SIG-M5 treated with dmso at 0.1 percent for 504 hours (cell line): ENCODE measurements around the gene KDF1.
"Not testable (repeated sequence)": the region's sequence is repeated elsewhere in the genome, so short reads cannot be mapped to it uniquely, and the experiment has no call there.

ENCODE experiments used
- DNase-seq: peaks from one replicate; lab custom pipeline; 2025; ENCODE audit not compliant: unreplicated experiment; lab: John Stamatoyannopoulos, UW

Gene KDF1

DNA sequence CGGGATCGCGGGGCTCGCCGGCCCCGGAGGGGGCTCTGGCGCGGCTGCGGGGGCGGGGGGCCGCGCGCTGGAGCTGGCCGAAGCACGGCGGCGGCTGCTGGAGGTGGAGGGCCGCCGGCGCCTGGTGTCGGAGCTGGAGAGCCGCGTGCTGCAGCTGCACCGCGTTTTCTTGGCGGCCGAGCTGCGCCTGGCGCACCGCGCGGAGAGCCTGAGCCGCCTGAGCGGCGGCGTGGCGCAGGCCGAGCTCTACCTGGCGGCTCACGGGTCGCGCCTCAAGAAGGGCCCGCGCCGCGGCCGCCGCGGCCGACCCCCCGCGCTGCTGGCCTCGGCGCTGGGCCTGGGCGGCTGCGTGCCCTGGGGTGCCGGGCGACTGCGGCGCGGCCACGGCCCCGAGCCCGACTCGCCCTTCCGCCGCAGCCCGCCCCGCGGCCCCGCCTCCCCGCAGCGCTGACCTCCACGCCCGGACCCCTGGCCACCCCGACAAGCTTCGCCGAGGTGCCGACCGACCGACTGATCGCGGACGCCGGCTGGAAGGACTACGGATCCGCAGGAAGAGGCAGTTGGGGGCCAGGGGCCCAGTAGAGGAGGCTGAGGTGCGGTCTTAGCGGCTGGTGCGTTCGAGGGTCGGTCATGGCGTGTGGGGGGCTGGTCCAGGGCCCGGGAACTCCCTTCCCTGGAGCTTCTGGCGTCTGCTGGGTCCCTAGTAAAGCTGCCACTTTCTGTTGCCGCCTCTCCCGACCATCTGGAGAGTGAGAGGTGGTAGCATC, 33.9 kb upstream of the KDF1 start:
- no peak for DNase-seq

DNA sequence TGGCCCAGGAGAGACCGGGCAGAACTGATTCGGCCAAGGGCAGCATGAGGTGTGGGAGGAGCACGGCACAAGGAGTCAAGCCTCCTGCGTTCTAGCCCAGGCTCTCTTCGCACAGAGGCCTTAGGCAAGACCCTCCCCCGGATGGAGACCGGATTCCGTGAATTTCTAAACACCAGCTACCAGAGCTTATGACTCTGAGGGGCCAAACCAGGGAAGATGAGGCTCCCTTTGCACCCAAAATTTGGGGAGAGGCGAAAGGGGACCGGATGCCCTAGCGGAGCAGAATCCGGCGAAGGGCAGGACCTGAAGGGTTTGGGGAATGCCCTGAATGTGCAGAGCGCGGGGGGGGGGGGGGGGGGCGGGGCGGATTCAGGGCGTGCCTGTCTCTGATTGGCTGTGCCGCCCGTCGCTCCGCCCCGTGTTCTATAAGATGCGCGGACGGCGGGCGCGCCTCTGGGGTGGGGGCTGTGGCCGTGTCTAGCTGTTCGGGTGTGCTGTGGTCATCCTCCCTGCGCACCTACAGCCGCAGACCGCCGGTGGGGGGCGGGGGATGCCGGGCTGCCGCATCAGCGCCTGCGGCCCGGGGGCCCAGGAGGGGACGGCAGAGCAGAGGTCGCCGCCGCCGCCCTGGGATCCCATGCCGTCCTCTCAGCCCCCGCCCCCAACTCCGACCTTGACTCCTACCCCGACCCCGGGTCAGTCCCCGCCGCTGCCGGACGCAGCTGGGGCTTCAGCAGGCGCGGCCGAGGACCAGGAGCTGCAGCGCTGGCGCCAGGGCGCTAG, 33.2 kb upstream of the KDF1 start, which contains the start of gene TRNP1:
Gene TRNP1 (plus strand): TSS at position 456 of the 783 bp plus-strand sequence. CDS start 95 bp downstream, at position 551.
- DNase-seq: peak; percentile 63

DNA sequence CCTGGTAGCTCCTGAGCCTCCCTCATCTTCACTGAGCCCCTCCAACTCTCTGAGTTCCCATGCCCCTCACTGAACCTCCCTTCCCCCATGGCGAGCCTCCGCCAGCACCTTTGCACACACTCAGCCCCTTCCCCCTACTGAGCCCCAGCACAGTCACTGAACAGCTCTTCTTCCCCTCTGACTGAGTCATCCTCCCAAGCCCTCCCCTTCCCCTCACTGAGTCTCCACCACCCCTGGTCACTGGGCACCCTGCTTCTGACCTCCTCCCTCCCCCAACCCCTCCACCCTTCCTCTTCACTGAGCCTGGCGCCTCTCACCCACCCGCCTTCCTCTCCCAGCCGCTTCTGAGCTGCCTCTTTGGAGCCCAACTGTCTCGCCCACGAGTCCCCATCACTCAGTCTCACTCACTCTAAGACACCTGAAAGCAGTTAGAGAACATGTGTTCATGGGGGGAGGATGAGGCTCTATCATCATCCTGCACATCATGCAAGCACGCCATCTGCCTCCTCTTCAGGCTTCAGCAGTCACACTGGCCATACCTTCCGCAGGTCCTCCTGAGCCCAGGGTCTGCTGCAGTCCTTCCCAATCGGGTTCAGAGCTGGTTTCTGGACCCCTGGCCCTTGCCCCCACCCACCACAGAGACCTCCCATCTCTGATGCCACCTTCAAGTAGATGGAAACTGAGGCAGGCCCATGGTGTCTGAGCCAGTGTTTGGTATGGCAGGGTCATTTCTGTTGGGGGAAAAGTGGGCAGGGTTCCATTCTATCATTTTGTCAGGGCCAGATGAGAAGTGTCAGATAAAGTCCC, 31.2 kb upstream of the KDF1 start:
- no peak for DNase-seq

- DNase-seq: not testable (repeated sequence)
Observed at GRCh38 chr1:26989403-26990109, 29.3 kb upstream of the KDF1 start.

GRCh38 chr1:26986658-26987057, 26.4 kb upstream of the KDF1 start:
- no peak for DNase-seq

GRCh38 chr1:26984291-26984690, 24.0 kb upstream of the KDF1 start:
- DNase-seq: no peak

GRCh38 chr1:26983863-26984262, 23.6 kb upstream of the KDF1 start:
- no peak for DNase-seq

GRCh38 chr1:26981146-26981846, 21.0 kb upstream of the KDF1 start:
- no peak for DNase-seq

DNA sequence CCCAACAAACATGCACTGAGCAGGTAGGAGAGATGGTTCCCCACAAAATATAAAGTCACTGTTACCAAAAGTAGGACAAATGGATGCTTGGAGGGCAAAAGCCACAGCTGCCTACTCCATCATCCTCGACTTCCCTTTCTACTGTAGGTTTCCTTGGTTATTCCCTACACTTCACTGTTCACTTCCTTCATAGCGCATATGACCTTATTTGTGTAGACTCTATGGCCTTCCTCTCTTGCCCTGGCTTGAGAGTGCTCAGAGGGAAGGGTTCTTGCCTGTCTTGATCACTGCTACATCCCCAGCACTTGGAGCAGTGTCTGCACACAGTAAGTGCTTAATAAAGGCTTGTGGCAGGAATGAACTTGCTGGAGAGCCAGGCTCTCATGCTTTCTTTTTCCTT, 18.6 kb upstream of the KDF1 start:
- DNase-seq: no peak

GRCh38 chr1:26976621-26977510, 16.6 kb upstream of the KDF1 start:
- no peak for DNase-seq

DNA sequence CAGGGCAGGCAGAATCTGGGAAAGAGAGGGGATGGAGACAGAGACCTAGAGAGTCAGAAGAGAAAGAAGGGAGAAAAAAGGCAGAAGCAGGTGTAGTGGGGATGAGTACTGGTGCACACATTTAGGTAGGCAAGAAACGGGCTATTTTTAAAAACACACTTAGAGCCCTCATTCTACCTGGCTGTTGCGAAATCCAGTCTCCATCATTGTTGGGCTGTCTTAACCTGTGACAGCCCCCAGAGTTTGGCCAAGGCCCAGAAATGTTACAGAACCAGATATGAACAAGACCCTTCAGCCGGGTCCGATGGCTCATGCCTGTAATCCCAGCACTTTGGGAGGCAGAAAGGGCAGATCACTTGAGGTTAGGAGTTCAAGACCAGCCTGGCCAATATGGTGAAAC, 12.6 kb upstream of the KDF1 start:
- DNase-seq: no peak

DNA sequence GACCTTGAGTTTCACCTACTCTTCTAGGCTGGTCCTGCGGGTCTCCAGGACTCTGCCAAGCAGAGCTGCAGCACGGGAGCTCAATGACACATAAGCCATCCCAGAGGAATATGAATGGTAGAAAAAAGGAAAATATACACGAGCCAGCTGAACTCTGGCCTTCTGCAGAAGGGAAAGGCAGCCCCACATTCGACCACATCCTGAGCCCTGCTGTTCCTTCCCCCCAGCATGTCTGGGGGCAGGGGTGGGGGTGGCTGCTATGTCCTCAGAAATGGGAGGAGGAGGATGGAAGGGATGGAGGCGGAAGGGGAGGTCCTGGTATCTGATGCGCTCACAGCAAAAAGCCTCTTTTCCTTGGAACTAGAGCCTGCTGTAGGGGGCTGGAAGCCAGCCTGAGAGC, 12.1 kb upstream of the KDF1 start:
- no peak for DNase-seq

GRCh38 chr1:26971590-26971989, 11.3 kb upstream of the KDF1 start:
- DNase-seq: no peak

GRCh38 chr1:26970810-26971209, 10.5 kb upstream of the KDF1 start:
- no peak for DNase-seq

DNA sequence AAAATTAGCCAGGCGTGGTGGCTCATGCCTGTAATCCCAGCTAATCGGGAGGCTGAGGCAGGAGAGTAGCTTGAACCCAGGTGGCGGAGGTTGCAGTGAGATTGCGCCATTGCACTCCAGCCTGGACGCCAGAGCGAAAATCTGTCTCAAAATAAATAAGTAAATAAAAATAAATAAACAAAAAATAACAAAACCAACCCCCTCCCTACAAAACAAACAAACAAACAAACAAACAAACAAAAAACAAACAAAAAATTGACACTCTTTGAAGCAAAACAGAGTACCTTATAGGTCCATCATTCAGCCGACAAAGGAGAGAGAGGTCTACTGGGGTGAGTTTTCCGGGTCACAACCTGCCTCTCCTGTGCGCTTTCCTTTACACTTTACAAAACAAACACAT, 5.4 kb upstream of the KDF1 start:
- DNase-seq: no peak

DNA sequence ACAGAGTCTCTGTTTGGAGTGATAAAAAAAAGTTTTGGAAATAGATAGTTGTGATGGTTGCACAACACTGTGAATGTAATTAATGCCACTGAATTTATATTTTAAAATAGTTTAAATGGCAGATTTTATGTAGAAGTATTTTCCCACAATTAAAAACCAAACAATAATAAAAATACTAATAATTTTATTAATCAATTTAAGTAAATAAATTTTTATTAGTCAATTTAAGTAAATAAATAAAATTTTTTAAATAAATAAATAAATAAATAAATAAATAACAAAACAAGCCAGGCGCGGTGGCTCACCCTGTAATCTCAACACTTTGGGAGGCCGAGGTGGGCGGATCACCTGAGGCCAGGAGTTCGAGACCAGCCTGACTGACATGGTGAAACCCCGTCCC, 4.9 kb upstream of the KDF1 start:
- no peak for DNase-seq

GRCh38 chr1:26961826-26962225, 1.6 kb upstream of the KDF1 start:
- peak; percentile 66 for DNase-seq

DNA sequence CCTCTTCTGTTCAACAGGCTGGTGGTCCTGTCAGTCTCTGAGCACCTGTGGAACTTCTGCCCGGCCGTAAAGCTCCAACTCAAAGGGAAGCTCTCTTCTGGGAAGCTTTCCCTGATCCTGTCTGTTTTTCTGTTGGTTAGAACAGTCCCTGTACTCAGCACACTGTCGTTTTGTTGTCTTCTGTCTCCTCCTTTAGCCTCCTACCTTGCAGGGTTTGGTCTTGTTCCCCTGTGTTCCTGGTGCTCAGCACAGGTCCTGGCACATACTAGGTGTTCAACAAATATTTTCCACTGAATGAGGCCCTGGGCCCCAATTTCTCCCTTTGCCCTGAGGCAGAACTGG, 328 bp upstream of the KDF1 start:
- no peak for DNase-seq

GRCh38 chr1:26959270-26959669, 998 bp downstream of the KDF1 start:
- DNase-seq: no peak
